Neural progenitor cell (in vitro differentiated cells): ENCODE data around the gene PRR16.

Experiments
- CTCF ChIP-seq: fragments of 200-600 bp; sonication (generic); IDR thresholded peaks from 2 replicates; pipeline ENCODE4 v1.5.1; 2017; ENCODE audit warnings: antibody characterized with exemption, mild to moderate bottlenecking
- EZH2 ChIP-seq: fragments of 200-600 bp; sonication (generic); IDR thresholded peaks from 2 replicates; pipeline ENCODE4 v1.6.1; 2017; ENCODE audit warnings: antibody characterized with exemption, mild to moderate bottlenecking, moderate library complexity

GRCh38 chr5:120600639-120601038 lies 136.5 kb downstream of the PRR16 start:
- no peak for TF ChIP-seq CTCF
- no peak for TF ChIP-seq EZH2
